NCI-H748 treated with DMSO at 0.1 percent for 48 hours (cell line): Measurements from ENCODE around the gene HOXD4.

Experiments used
- DNase-seq: peaks from one replicate; lab custom pipeline; 2025; lab: John Stamatoyannopoulos, UW

HOXD4 gene

DNA sequence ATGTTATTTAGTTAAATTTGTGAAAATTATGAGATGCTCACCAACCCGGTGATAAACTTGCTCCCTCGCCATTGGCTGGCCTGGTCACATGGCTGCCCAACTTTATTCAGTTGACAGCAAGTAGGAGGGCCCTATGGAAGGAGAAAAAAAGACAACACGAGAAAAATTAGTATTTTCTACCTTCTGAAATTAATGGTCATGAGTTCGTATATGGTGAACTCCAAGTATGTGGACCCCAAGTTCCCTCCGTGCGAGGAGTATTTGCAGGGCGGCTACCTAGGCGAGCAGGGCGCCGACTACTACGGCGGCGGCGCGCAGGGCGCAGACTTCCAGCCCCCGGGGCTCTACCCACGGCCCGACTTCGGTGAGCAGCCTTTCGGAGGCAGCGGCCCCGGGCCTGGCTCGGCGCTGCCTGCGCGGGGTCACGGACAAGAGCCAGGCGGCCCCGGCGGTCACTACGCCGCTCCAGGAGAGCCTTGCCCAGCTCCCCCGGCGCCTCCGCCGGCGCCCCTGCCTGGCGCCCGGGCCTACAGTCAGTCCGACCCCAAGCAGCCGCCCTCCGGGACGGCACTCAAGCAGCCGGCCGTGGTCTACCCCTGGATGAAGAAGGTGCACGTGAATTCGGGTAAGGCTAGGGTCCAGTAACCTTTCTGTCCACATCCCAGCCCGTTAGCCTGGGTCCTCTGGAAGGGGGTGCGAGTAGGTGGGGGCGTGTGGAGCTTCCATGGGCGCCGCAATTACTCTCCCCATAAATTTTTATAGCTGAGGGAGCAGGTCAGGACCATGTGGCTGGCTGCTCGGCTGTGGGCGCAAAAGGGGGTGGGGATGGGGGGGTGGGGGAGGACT lies at the start of gene HOXD4:
Gene HOXD4, plus strand, starts transcription at position 109 of the 846 bp plus-strand sequence. Its CDS starts 84 bp downstream, at position 193.
- no peak for DNase-seq

DNA sequence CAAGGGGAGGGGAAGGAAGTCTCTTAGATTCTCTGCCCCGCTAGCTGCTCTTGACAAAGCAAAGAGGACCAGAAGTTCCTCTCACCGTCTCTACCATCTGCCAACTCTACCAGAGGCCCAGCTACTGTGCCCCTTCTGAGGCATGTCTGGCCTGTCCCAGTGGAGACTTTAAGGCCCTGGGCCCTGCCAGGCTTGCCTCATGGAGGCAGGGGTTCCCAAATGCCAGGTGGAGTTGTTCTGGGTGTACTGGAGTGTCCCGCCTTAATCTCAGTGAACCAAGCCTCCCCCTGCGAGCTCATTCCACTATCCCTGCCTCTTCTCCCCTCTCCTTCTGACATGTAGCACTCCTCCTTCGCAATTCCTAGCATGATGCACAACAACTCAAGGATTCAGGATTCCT lies 49.5 kb upstream of the HOXD4 start:
- no peak for DNase-seq

GRCh38 chr2:176102309-176102866 lies 49.0 kb upstream of the HOXD4 start:
- no peak for DNase-seq

GRCh38 chr2:176103194-176103593 lies 48.2 kb upstream of the HOXD4 start:
- DNase-seq = no peak

DNA sequence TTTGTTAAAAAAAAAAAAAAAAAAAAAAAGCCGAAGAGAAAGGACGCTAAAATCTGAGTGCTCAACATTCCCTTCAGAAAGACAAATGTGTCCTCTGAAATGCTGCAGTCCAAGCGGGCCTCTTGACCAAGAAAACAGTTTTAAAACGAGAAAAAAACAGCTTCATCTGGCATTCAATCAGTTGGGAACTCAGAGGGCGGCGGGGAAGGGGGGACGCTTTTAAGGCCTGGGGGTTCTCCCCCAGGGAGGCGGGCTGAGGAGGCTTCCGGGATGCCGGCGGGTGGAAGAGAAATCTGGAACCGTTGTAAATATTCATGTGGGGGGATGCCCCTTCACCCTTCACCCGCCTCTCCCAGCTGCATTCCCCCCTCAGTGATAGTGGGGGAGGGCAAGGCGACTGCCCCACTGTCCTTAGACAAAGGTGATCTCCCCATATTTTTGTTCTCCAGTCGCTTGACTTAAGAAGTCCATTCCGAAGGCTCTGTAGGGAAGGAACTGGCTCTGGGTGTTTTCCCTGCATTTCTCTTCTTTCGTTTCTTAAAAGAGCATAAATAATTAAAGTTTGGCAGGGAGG lies 47.5 kb upstream of the HOXD4 start:
- DNase-seq = no peak

DNA sequence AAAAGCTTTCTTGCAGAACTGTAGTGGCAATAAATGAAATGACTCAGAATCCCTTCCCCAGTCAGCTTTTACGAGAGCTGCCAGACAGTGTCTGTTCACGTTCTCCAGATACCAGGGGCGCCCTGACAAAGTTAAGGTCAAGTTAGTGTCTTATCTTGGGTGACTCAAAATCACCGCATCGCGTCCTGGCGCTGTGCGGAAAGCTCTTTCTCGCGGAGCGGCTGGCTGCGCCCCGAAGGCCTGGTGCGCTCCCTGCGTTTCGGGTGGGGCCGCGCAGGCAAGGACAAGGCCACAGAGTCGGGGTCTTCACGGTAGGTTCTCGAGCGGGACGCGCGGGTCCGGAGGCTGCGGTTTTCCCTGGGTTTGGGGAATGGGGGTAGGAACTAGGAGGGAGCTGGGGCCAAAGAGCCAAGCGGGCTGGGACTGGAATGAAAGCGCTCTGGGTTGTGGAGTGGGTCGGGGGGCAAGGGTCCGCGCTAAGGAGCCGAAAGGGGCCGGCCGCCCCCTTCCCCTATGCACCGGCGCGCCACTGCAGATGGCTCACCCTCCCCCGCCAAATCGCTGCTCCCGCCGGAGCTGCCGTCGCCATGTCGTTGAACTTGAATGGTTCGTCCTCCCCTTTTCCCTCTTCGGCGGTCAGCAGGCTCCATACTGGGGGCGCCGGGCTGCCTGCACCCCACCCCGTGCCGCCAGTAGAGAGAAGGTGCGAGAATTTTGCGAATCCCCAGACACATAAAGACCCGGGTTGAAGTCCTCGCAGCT lies 46.9 kb upstream of the HOXD4 start:
- DNase-seq = no peak

GRCh38 chr2:176105078-176105729 lies 46.1 kb upstream of the HOXD4 start:
- DNase-seq = no peak

DNA sequence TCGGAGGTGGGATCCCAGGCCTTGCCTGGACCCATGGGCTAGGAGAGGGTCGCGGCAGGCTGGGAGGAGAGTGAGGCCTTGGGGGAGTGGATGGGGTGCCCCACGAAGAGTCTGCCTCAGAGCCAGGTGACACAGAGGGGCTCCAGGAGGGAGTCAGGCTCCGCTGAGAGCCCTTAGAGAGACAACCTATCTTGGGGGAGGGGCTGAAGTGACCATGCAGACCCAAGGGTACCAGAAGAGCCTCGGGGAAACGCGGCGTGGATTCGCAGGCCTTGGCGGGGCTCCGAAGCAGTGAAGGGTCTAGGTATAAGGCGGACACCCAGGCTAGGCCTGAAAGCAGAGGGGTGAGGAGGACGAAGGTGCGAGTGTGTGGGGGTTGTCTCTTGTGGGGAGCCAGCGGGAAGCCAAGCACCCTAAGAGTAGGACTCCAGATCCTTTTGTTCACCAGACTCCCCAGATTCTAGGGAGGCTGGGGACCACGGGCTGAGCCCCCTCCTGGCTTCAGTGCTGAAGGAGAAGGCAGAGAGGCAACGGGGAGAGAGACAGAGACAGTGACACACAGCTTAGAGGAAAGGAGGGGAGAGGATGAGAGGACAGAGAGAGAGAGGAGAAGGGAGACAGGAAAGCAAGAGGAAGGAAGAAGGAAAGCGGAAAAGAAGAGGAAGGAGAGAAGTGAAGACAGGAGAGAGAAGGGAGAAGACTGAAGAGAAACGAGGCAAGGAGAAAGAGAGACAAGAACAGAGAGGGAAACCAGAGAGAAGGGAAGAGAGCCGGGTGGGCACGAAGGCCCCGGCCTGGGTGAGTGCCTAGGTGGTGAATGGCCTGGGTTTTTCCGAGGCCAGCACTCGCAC lies 45.4 kb upstream of the HOXD4 start:
- no peak for DNase-seq

GRCh38 chr2:176106581-176107539 lies 44.5 kb upstream of the HOXD4 start, which contains the start of gene HOXD11:
Gene HOXD11, plus strand, starts transcription at chr2:176107280. Its CDS starts 76 bp downstream, at chr2:176107356.
- peak; percentile 78 for DNase-seq

DNA sequence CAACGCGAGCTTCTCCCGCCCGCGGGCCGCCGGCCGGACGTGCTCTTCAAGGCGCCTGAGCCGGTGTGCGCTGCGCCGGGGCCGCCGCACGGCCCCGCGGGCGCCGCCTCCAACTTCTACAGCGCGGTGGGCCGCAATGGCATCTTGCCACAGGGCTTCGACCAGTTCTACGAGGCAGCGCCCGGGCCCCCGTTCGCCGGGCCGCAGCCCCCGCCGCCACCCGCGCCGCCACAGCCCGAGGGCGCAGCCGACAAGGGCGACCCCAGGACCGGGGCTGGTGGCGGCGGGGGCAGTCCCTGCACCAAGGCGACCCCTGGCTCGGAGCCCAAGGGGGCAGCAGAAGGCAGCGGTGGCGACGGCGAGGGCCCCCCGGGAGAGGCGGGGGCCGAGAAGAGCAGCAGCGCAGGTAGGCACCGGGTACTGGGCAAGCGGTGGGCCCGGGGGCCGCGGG lies 43.6 kb upstream of the HOXD4 start:
- no peak for DNase-seq

- peak; percentile 35 for DNase-seq
These were observed 42.0 kb upstream of the HOXD4 start for GRCh38 chr2:176109192-176109901.

DNA sequence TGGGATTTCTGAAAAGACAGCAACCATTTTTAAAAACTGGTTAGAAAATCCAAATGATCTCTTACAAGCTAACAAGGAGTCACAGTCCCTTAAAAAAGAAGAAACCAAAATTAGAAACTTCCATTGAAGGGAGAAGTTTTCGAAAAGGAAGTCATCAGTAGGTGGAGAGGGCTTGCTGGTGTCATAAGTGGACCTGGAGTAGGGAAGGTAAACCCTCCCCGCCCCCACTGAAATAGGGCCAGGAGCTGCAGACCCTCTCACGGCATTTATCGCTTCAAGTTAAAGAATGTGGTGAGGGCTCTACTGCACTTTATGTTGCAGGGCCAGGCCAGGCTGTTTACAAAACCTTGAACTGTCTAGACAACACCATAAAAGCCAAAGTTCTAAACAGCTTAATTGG lies 41.4 kb upstream of the HOXD4 start:
- no peak for DNase-seq

DNA sequence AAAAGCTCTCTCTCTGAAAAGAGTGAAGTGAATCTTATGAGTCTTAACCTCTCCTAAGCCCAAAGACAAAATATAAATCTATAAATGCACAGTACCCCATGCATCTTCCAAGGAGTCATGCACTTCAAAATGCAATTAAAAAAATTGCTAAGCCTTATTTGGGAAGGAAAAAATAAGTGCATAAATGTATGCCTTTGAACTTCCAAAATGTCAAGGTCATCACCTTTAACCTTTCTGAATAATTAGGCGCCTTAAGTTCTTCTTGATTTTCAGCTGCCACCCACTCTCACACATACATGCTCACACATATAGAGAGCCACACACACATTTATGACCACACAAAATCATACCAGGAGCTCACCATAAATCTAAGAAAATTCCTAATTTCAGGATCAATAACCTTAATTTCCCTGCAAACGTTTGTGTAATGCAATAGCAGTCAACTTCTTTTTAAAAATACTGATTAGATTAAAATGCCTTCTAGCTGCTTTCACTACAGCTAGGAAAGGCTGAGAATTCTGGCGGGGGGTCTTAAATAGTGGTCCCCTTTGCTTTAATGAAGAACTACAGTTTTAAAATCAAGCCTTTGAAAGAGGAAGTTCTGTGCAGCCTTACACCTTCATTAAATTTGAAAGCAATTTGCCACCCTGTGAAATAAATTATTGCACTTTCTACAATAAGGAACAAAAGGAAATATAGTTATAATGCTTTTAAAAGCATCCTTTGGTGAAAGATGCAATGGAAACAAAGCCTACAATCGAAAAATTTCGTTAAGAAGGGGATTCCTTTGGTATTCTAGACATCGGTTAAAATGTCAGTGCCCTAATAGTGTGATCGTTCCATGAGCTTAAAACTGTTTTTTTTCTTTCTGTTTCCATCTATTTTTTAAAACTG lies 40.7 kb upstream of the HOXD4 start:
- peak; percentile 37 for DNase-seq

DNA sequence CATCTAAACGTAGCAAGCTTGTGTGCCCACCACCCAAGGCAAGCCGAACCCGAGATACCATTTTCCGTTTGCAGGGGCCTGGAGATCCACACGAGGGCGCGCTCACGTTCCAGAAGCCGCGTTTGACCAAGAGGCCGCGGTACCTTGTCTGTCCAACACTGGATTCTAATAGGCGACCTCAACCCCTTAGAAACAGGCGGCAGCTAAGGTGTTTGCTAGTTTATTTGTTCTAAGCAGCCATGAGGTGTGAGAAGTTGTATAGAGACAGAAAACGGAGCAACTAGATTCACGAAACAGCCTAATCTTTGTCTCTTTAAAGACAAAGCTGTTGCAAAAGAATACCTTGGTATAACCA lies 40.1 kb upstream of the HOXD4 start:
- DNase-seq = peak; percentile 96

GRCh38 chr2:176111846-176112374 lies 39.4 kb upstream of the HOXD4 start:
- peak; percentile 24 for DNase-seq

DNA sequence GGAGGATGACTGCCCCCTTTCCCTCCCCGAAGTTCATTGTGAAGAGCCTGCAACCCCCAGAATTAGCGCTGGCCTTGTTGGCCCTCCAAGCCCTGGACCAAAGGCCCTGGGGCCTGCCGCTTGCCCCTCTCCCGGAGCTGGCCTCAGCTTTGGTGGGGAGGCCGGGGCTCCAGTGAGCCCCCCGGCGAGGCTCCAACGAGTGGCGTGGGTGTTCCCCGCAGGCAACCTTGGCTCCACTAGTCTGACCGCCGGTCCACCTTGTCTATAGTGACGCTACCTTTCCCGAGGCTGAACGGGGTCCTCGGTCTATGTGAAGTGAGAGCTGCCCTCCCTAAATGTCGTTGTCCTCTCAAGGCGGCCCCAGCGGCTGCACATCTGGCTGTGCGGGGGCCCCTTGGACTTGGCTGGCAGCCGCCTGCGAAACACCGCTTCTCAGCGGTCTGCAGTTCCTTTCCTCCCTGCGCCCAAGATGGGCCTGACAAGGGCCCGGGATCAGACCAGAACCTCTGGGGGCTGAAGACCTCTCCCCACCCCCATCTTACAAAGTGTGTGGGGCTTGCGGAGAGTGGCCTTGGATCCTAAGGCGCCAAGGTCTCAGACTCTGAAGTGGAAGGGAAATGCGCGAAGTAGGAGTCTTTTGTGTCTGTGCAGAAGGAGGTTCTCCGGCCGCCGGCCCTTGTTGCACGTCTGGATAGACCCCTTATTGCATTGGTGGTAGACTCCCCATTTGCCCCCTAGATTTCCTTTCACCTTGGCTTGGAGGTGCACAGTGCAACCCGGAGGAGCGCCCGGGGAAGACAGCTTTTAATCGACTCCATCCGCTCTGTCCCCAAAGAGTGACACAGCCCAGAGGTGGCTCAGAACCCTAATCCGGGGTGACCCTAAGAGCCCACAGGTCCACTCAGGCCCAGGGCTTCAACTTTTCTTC lies 38.7 kb upstream of the HOXD4 start:
- DNase-seq = peak; percentile 31
